Measurements from ENCODE around the gene HRAS. TPM values are rescaled to one million over a fixed set of nuclear protein-coding genes. Genes with fewer than 3 reads are reported as not detected.
A peak's percentile ranks its signal among the peaks of the same experiment; 100 is the strongest.

HRAS gene
- polyA plus RNA-seq, 3 donors = 10.1 to 32.9 (median 10.3) TPM

DNA sequence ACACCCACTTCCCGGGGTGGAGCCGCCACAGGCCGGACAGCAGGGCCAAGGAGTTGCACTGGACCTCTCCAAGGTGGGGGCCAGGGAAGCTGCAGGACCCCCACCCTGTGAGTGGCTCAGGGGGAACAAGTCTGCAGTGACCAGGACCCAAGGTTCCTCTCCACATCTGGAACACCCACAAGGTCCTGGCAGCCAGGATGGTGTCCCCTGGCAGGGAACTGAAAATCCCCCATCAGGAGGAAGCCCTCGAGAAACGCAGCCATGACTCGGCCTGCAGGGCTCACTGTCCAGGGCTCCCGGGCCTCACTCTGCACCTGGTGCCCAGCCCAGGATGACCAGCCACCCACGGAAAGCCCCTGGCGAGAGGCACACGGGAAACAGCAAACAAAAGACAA, 39.8 kb downstream of the HRAS start:
- Histone ChIP-seq H3K9ac (ENCODE audit: insufficient read depth, low read length, poor library complexity, severe bottlenecking) (no peak overlapping the region), H3K36me3 (replicated peaks in 1 of 2; ENCODE audit: control insufficient read depth in 1 of 2, insufficient read depth in 2 of 2, low read length in 2 of 2) (peaks cover 79 to 85% of the 10 kb centered on the region in 2 donors), H3K27me3 (ENCODE audit: control insufficient read depth in 2 of 2, insufficient read depth in 2 of 2, low read length in 2 of 2) (no peaks in the 10 kb centered on the region), H3K4me3 (replicated peaks in 1 of 3; ENCODE audit: low read depth in 2 of 3, low read length in 3 of 3) (no peak overlapping the region), H4K20me1 (ENCODE audit: insufficient read depth, low read length) (peaks cover 79% of the 10 kb centered on the region), H3K9me3 (replicated peaks in 1 of 2; ENCODE audit: control insufficient read depth in 1 of 2, insufficient read depth in 1 of 2, low read length in 2 of 2) (no peaks in the 10 kb centered on the region), H3K4me2 (replicated peaks; ENCODE audit: extremely low read depth, low read length, poor library complexity, severe bottlenecking) (no peak overlapping the region), H3K4me1 (ENCODE audit: control insufficient read depth in 1 of 2, insufficient read depth in 2 of 2, low read length in 2 of 2) (peaks cover 2% of the 10 kb centered on the region in 2 donors), H3K79me2 (ENCODE audit: insufficient read depth, low read length) (peaks cover 39% of the 10 kb centered on the region), H2AFZ (ENCODE audit: insufficient read depth, low read depth, low read length, poor library complexity, severe bottlenecking) (no peak overlapping the region), H3K27ac (ENCODE audit: low read depth in 1 of 2, low read length in 2 of 2) (no peak overlapping the region)
- Mint-ChIP-seq H3K27ac (peak overlapping the region in 4 of 7 donors; percentile 2 to 84 (median 66)), H3K9me3 (no peaks in the 10 kb centered on the region), H3K4me3 (no peak overlapping the region), H3K36me3 (peaks cover 58 to 87% of the 10 kb centered on the region in 2 donors), H3K27me3 (ENCODE audit: low read depth in 3 of 3) (peaks cover 0 to 6% (median 2%) of the 10 kb centered on the region in 3 donors), H3K4me1 (peaks cover 2% of the 10 kb centered on the region)
- intact Hi-C loops (cut with micrococcal nuclease) = no loop called here
- DNase-seq = no peak
- TF ChIP-seq, protein P1, sequence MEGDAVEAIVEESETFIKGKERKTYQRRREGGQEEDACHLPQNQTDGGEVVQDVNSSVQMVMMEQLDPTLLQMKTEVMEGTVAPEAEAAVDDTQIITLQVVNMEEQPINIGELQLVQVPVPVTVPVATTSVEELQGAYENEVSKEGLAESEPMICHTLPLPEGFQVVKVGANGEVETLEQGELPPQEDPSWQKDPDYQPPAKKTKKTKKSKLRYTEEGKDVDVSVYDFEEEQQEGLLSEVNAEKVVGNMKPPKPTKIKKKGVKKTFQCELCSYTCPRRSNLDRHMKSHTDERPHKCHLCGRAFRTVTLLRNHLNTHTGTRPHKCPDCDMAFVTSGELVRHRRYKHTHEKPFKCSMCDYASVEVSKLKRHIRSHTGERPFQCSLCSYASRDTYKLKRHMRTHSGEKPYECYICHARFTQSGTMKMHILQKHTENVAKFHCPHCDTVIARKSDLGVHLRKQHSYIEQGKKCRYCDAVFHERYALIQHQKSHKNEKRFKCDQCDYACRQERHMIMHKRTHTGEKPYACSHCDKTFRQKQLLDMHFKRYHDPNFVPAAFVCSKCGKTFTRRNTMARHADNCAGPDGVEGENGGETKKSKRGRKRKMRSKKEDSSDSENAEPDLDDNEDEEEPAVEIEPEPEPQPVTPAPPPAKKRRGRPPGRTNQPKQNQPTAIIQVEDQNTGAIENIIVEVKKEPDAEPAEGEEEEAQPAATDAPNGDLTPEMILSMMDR (IDR thresholded peaks at IDR 0.05) = no peak
- 64% methylated on average over 4 of the region's 10 CpGs for WGBS (ENCODE audit: insufficient coverage)

DNA sequence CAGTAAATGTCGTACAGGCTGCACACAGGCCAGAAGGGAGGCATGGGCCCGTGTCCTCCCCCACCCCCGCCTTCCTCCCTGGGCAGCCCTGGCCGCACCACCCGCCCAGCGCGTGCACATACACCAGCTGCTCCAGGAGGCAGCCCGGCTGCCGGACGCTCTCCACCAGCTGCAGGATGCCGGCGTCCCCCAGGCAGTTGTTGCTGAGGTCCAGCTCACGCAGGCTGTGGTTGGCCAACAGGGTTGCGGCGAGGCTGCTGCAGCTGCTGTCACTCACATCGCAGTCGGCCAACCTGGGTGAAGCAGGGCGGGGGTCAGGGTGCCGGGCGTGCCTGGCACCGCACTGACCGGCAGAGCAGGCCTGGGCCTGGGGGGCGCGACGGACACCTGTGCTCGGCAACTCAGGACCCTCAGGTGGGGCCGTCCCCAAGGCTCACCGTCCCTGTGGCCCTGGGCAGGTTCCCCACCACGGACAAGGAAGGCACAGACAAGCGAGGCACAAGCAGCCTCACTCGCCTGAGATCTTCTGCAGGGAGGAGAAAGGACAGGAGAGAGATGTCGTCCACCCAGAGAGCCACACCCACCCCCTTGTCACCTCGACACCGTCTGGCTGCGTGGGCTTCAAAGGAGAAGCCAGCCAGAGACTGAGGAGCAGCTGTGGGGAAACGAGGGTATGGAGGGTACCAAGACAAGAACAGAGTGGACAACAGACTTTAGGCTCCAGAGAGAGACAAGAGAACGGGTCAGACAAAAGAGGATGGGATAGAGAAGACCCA, 40.4 kb downstream of the HRAS start:
- Histone ChIP-seq H2AFZ (ENCODE audit: insufficient read depth, low read depth, low read length, poor library complexity, severe bottlenecking) (no peak overlapping the region), H3K9ac (ENCODE audit: insufficient read depth, low read length, poor library complexity, severe bottlenecking) (no peak overlapping the region), H3K79me2 (ENCODE audit: insufficient read depth, low read length) (peaks cover 33% of the 10 kb centered on the region), H3K4me3 (replicated peaks in 1 of 3; ENCODE audit: low read depth in 2 of 3, low read length in 3 of 3) (no peak overlapping the region), H3K27me3 (ENCODE audit: control insufficient read depth in 2 of 2, insufficient read depth in 2 of 2, low read length in 2 of 2) (no peaks in the 10 kb centered on the region), H3K36me3 (replicated peaks in 1 of 2; ENCODE audit: control insufficient read depth in 1 of 2, insufficient read depth in 2 of 2, low read length in 2 of 2) (peaks cover 75 to 80% of the 10 kb centered on the region in 2 donors), H4K20me1 (ENCODE audit: insufficient read depth, low read length) (peaks cover 73% of the 10 kb centered on the region), H3K9me3 (replicated peaks in 1 of 2; ENCODE audit: control insufficient read depth in 1 of 2, insufficient read depth in 1 of 2, low read length in 2 of 2) (no peaks in the 10 kb centered on the region), H3K4me2 (replicated peaks; ENCODE audit: extremely low read depth, low read length, poor library complexity, severe bottlenecking) (no peak overlapping the region), H3K27ac (ENCODE audit: low read depth in 1 of 2, low read length in 2 of 2) (no peak overlapping the region), H3K4me1 (ENCODE audit: control insufficient read depth in 1 of 2, insufficient read depth in 2 of 2, low read length in 2 of 2) (no peaks in the 10 kb centered on the region)
- H3K27me3 Mint-ChIP-seq (ENCODE audit: low read depth in 3 of 3) = peaks cover 0 to 6% (median 2%) of the 10 kb centered on the region in 3 donors
- H3K9me3 Mint-ChIP-seq = no peaks in the 10 kb centered on the region
- DNase-seq = no peak
- H3K27ac Mint-ChIP-seq = peak overlapping the region in 5 of 7 donors; percentile 57 to 84 (median 72)
- no peaks in the 10 kb centered on the region for H3K4me1 Mint-ChIP-seq
- TF ChIP-seq, protein P1 (IDR thresholded peaks at IDR 0.05) = no peak
- intact Hi-C loops (cut with micrococcal nuclease) = no loop called here
- peaks cover 53 to 82% of the 10 kb centered on the region in 2 donors for H3K36me3 Mint-ChIP-seq
- H3K4me3 Mint-ChIP-seq = no peak overlapping the region
- WGBS (ENCODE audit: insufficient coverage) = 91% methylated on average over 26 of the region's 37 CpGs

Data from CD14-positive monocyte (primary cell).